Mesothelial cell of epicardium (in vitro differentiated cells): Measurements from ENCODE around the gene MAFF. TPM values are rescaled to one million over a fixed set of nuclear protein-coding genes. Genes with fewer than 3 reads are reported as not detected.
A peak's percentile ranks its signal among the peaks of the same experiment; 100 is the strongest.

Source experiments
- DNase-seq, 2 experiments: peaks; one replicate each; pipeline ENCODE4 v3.0.0; 2021; ENCODE audit warnings: low spot score in 2 of 2; ENCODE audit not compliant: unreplicated experiment in 2 of 2
- H3K27ac Mint-ChIP-seq: 2 replicates; pipeline ENCODE4 v1.8.0; 2021; ENCODE audit warnings: mixed read lengths
- H3K27me3 Mint-ChIP-seq: 2 replicates; pipeline ENCODE4 v1.8.0; 2021; ENCODE audit warnings: low read depth, mixed read lengths
- H3K36me3 Mint-ChIP-seq: 2 replicates; pipeline ENCODE4 v1.8.0; 2021; ENCODE audit warnings: mixed read lengths
- H3K4me1 Mint-ChIP-seq: 2 replicates; pipeline ENCODE4 v1.8.0; 2021; ENCODE audit warnings: mixed read lengths
- H3K4me3 Mint-ChIP-seq: 2 replicates; pipeline ENCODE4 v1.8.0; 2021; ENCODE audit warnings: mild to moderate bottlenecking, moderate library complexity, mixed read lengths
- H3K9me3 Mint-ChIP-seq: 2 replicates; pipeline ENCODE4 v1.8.0; 2021; ENCODE audit warnings: mixed read lengths
- CTCF ChIP-seq: fragments of 200-600 bp; sonication (generic); IDR thresholded peaks from one replicate; pipeline ENCODE4 v1.5.0; 2021; ENCODE audit warnings: antibody characterized with exemption; ENCODE audit not compliant: unreplicated experiment
- total RNA-seq: library from RNA; stranded (reverse); gene quantifications from 3 replicates; pipeline ENCODE4 v1.2.1, GENCODE V29; 2021

MAFF gene
- total RNA-seq, 1 donor from 2014 or later, result 33.4 TPM

GRCh38 chr22:38251341-38251692 is 49.5 kb downstream of the MAFF start:
- DNase-seq, result no peak
- Mint-ChIP-seq H3K4me3 (no peak overlapping the region), H3K27ac (no peak overlapping the region), H3K4me1 (no peaks in the 10 kb centered on the region), H3K36me3 (peaks cover 16% of the 10 kb centered on the region), H3K9me3 (no peaks in the 10 kb centered on the region), H3K27me3 (no peaks in the 10 kb centered on the region)
- no peak for TF ChIP-seq CTCF

GRCh38 chr22:38255697-38256096 is 53.9 kb downstream of the MAFF start:
- no peak overlapping the region for H3K4me3 Mint-ChIP-seq
- no peaks in the 10 kb centered on the region for H3K36me3 Mint-ChIP-seq
- H3K27me3 Mint-ChIP-seq, result no peaks in the 10 kb centered on the region
- DNase-seq, result no peak
- peaks cover 26% of the 10 kb centered on the region for H3K4me1 Mint-ChIP-seq
- TF ChIP-seq CTCF, result no peak
- H3K9me3 Mint-ChIP-seq, result no peaks in the 10 kb centered on the region
- no peak overlapping the region for H3K27ac Mint-ChIP-seq

- Mint-ChIP-seq H3K36me3 (peaks cover under 1% of the 10 kb centered on the region), H3K27ac (peak overlapping the region; percentile 89), H3K4me3 (peak overlapping the region; percentile 26), H3K4me1 (peaks cover 34% of the 10 kb centered on the region), H3K27me3 (no peaks in the 10 kb centered on the region), H3K9me3 (no peaks in the 10 kb centered on the region)
- DNase-seq, result no peak
- no peak for TF ChIP-seq CTCF
These were observed 55.4 kb downstream of the MAFF start for GRCh38 chr22:38257181-38257580.

GRCh38 chr22:38257650-38258250 is 56.0 kb downstream of the MAFF start:
- Mint-ChIP-seq H3K36me3 (peaks cover 3% of the 10 kb centered on the region), H3K4me3 (peak overlapping the region; percentile 26), H3K4me1 (peaks cover 34% of the 10 kb centered on the region), H3K9me3 (no peaks in the 10 kb centered on the region), H3K27ac (peak overlapping the region; percentile 89), H3K27me3 (no peaks in the 10 kb centered on the region)
- no peak for DNase-seq
- TF ChIP-seq CTCF, result no peak

GRCh38 chr22:38258895-38259294 is 57.1 kb downstream of the MAFF start:
- Mint-ChIP-seq H3K36me3 (peaks cover 8% of the 10 kb centered on the region), H3K27me3 (no peaks in the 10 kb centered on the region), H3K4me3 (no peak overlapping the region), H3K9me3 (no peaks in the 10 kb centered on the region), H3K4me1 (peaks cover 34% of the 10 kb centered on the region), H3K27ac (peak overlapping the region; percentile 91)
- DNase-seq, result no peak
- TF ChIP-seq CTCF, result no peak

- no peak for TF ChIP-seq CTCF
- Mint-ChIP-seq H3K9me3 (no peaks in the 10 kb centered on the region), H3K27me3 (no peaks in the 10 kb centered on the region), H3K27ac (peak overlapping the region; percentile 91), H3K4me1 (peaks cover 34% of the 10 kb centered on the region), H3K4me3 (no peak overlapping the region), H3K36me3 (peaks cover 8% of the 10 kb centered on the region)
- no peak for DNase-seq
These were observed 57.6 kb downstream of the MAFF start for GRCh38 chr22:38259370-38259769.
